ENCODE results near the gene RELL2. TPM values are rescaled to one million over a fixed set of nuclear protein-coding genes. Genes with fewer than 3 reads are reported as not detected.
A peak's percentile ranks its signal among the peaks of the same experiment; 100 is the strongest.

Gene RELL2
- total RNA-seq, 1 donor from 2014 or later = 12.6 TPM

- H3K9me3 Mint-ChIP-seq (ENCODE audit: unreplicated experiment) = peaks cover 4% of the 10 kb centered on the region
- peaks cover 12% of the 10 kb centered on the region for H3K4me1 Mint-ChIP-seq (ENCODE audit: low read depth, unreplicated experiment)
- peak overlapping the region; percentile 36 for H3K27ac Mint-ChIP-seq (ENCODE audit: unreplicated experiment)
- TF ChIP-seq CTCF (IDR thresholded peaks at IDR 0.05; ENCODE audit: partially characterized antibody, unreplicated experiment) = no peak
- H3K4me3 Mint-ChIP-seq (ENCODE audit: unreplicated experiment) = peak overlapping the region; percentile 99
- H3K27me3 Mint-ChIP-seq (ENCODE audit: unreplicated experiment) = peaks cover 2% of the 10 kb centered on the region
- H3K36me3 Mint-ChIP-seq (ENCODE audit: unreplicated experiment) = no peaks in the 10 kb centered on the region
- peak; percentile 53 for DNase-seq
Observed at GRCh38 chr5:141618030-141618803, 18.6 kb upstream of the RELL2 start.

GRCh38 chr5:141618804-141619554, 17.8 kb upstream of the RELL2 start, which contains the start of gene DIAPH1:
TSS of gene DIAPH1 (minus strand) at chr5:141619000. CDS start at chr5:141618914, 86 bp downstream.
- Mint-ChIP-seq H3K36me3 (ENCODE audit: unreplicated experiment) (no peaks in the 10 kb centered on the region), H3K4me3 (ENCODE audit: unreplicated experiment) (peak within 1 kb of the TSS; percentile 99), H3K27me3 (ENCODE audit: unreplicated experiment) (peaks cover 2% of the 10 kb centered on the region), H3K9me3 (ENCODE audit: unreplicated experiment) (peaks cover 4% of the 10 kb centered on the region), H3K4me1 (ENCODE audit: low read depth, unreplicated experiment) (peaks cover 10% of the 10 kb centered on the region), H3K27ac (ENCODE audit: unreplicated experiment) (peak within 1 kb of the TSS; percentile 36)
- peak; percentile 98 for TF ChIP-seq CTCF (IDR thresholded peaks at IDR 0.05; ENCODE audit: partially characterized antibody, unreplicated experiment)
- peak; percentile 99 for DNase-seq

DNA sequence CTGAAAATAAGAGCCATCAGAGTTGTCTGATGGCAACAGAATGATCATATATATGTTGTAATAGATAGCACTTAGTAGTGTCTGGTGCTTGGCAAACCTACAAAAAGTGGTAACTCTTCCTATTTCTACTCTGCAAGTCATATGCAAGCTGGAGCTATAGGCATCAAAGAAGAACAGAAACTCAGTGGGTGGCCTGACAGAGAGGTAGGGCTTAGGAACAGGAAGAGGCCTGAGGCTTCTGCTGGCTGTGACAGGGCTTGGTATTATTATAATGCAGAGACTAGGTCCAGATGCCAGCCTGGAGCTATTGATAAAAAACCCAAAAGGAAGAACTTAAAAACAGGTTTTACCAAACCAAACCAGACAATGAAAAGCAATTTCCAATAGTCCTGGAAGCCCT, 13.6 kb upstream of the RELL2 start:
- no peak for TF ChIP-seq CTCF (IDR thresholded peaks at IDR 0.05; ENCODE audit: partially characterized antibody, unreplicated experiment)
- peaks cover 3% of the 10 kb centered on the region for H3K9me3 Mint-ChIP-seq (ENCODE audit: unreplicated experiment)
- peaks cover 1% of the 10 kb centered on the region for H3K4me1 Mint-ChIP-seq (ENCODE audit: low read depth, unreplicated experiment)
- no peak for DNase-seq
- peaks cover 2% of the 10 kb centered on the region for H3K27me3 Mint-ChIP-seq (ENCODE audit: unreplicated experiment)
- H3K27ac Mint-ChIP-seq (ENCODE audit: unreplicated experiment) = no peak overlapping the region
- no peaks in the 10 kb centered on the region for H3K36me3 Mint-ChIP-seq (ENCODE audit: unreplicated experiment)
- H3K4me3 Mint-ChIP-seq (ENCODE audit: unreplicated experiment) = no peak overlapping the region

DNA sequence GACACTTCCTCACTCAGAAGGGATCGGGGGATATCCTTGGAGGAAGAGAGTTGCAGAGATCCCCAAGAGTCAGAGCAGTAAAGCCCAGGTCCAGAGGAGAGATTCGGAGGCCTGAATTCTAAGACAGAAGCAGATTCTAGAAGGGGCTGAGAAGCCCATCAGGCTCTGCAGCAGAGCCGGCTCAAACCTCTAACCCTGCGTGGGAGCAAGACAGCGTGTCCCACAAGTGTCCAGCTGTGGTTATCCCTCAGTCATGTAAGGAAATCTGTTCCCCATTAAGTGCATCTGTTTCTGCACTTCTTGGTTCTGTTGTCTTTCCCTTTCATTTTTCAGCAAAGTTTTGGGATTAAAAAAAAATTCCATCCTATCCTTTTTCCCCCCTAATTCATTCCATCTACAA, 13.2 kb upstream of the RELL2 start:
- H3K9me3 Mint-ChIP-seq (ENCODE audit: unreplicated experiment) = peaks cover 2% of the 10 kb centered on the region
- no peak overlapping the region for H3K27ac Mint-ChIP-seq (ENCODE audit: unreplicated experiment)
- H3K4me1 Mint-ChIP-seq (ENCODE audit: low read depth, unreplicated experiment) = peaks cover 1% of the 10 kb centered on the region
- no peak overlapping the region for H3K4me3 Mint-ChIP-seq (ENCODE audit: unreplicated experiment)
- TF ChIP-seq CTCF (IDR thresholded peaks at IDR 0.05; ENCODE audit: partially characterized antibody, unreplicated experiment) = no peak
- DNase-seq = no peak
- no peaks in the 10 kb centered on the region for H3K36me3 Mint-ChIP-seq (ENCODE audit: unreplicated experiment)
- H3K27me3 Mint-ChIP-seq (ENCODE audit: unreplicated experiment) = peaks cover 2% of the 10 kb centered on the region
